IMR-90 (cell line): ENCODE data around the gene CCDC63. TPM values are rescaled to one million over a fixed set of nuclear protein-coding genes. Genes with fewer than 3 reads are reported as not detected.

Experiments used
- ATAC-seq: fragments of 200-7000 bp; cut with Tn5 transposase; 2 replicates; pipeline ENCODE4 v1.9.1; 2020; ENCODE audit warnings: low read depth, mild to moderate bottlenecking, moderate library complexity
- BruUV-seq: library from RNA; stranded (reverse); fragments of 400-500 nt; replicated peaks from 2 replicates; lab custom pipeline; 2021; lab: Mats Ljungman, UMichigan
- CTCF ChIA-PET: fragments of 300-600 bp; formaldehyde crosslinking; extraction: SDS; loops from one replicate; lab custom pipeline; 2021; ENCODE audit warnings: antibody characterized with exemption; lab: Yijun Ruan, JAX
- POLR2A ChIA-PET: fragments of 300-600 bp; sonication (Branson Sonifier 250); formaldehyde crosslinking; loops from one replicate; lab custom pipeline; 2022; ENCODE audit warnings: antibody characterized with exemption; ENCODE audit not compliant: unreplicated experiment; lab: Charles Lee
- DNase-seq: peaks from one replicate; pipeline ENCODE4 v3.0.0; 2013
- H2AFZ ChIP-seq: replicated peaks from 2 replicates; pipeline ENCODE3; 2013; ENCODE audit warnings: low read length, mild to moderate bottlenecking; ENCODE audit not compliant: poor library complexity
- H2AK5ac ChIP-seq: 2 replicates; pipeline ENCODE4 v1.6.1; 2013; ENCODE audit warnings: low read depth, low read length, inconsistent platforms
- H2AK9ac ChIP-seq: replicated peaks from 2 replicates; pipeline ENCODE3; 2013; ENCODE audit warnings: mild to moderate bottlenecking, low read depth, low read length, moderate library complexity; ENCODE audit not compliant: poor library complexity
- H2BK120ac ChIP-seq: 2 replicates; pipeline ENCODE4 v1.6.1; 2013; ENCODE audit warnings: low read depth, low read length, inconsistent platforms
- H2BK15ac ChIP-seq: 3 replicates; pipeline ENCODE4 v1.6.1; 2013; ENCODE audit warnings: low read depth, low read length, inconsistent platforms
- H2BK20ac ChIP-seq: 2 replicates; pipeline ENCODE4 v1.6.1; 2013; ENCODE audit warnings: low read depth, mild to moderate bottlenecking, inconsistent platforms, low read length, moderate library complexity
- H2BK5ac ChIP-seq: 2 replicates; pipeline ENCODE4 v1.6.1; 2013; ENCODE audit warnings: mild to moderate bottlenecking, low read depth, low read length, inconsistent platforms; ENCODE audit not compliant: poor library complexity, severe bottlenecking
- H3K14ac ChIP-seq: replicated peaks from 2 replicates; pipeline ENCODE4 v1.6.1; 2013; ENCODE audit warnings: low read depth, low read length, inconsistent platforms
- H3K18ac ChIP-seq: 2 replicates; pipeline ENCODE4 v1.6.1; 2013; ENCODE audit warnings: low read depth, low read length, control low read depth
- H3K23ac ChIP-seq: 2 replicates; pipeline ENCODE4 v1.6.1; 2013; ENCODE audit warnings: low read depth, low read length, inconsistent platforms
- H3K27ac ChIP-seq: 2 replicates; pipeline ENCODE4 v1.5.1; 2013; ENCODE audit warnings: mild to moderate bottlenecking, control low read depth, low read length; ENCODE audit not compliant: insufficient read depth
- H3K27me3 ChIP-seq: 2 replicates; pipeline ENCODE4 v1.6.1; 2013; ENCODE audit warnings: low read length; ENCODE audit not compliant: control insufficient read depth, insufficient read depth
- H3K36me3 ChIP-seq: 2 replicates; pipeline ENCODE4 v1.6.1; 2013; ENCODE audit warnings: low read length, mixed read lengths; ENCODE audit not compliant: control insufficient read depth, insufficient read depth
- H3K4ac ChIP-seq: 2 replicates; pipeline ENCODE4 v1.6.1; 2013; ENCODE audit warnings: low read depth, low read length, inconsistent platforms
- H3K4me1 ChIP-seq: 2 replicates; pipeline ENCODE4 v1.6.1; 2013; ENCODE audit warnings: low read length, mixed read lengths; ENCODE audit not compliant: control insufficient read depth, insufficient read depth
- H3K4me2 ChIP-seq: 2 replicates; pipeline ENCODE4 v1.6.1; 2013; ENCODE audit warnings: low read depth, mild to moderate bottlenecking, control low read depth, low read length, moderate library complexity
- H3K4me3 ChIP-seq: 2 replicates; pipeline ENCODE4 v1.5.1; 2013; ENCODE audit warnings: low read depth, mild to moderate bottlenecking, control low read depth, low read length, moderate library complexity; ENCODE audit not compliant: insufficient read depth
- H3K56ac ChIP-seq: 2 replicates; pipeline ENCODE4 v1.6.1; 2013; ENCODE audit warnings: low read length, inconsistent platforms; ENCODE audit not compliant: insufficient read depth; ENCODE audit errors: extremely low read depth
- H3K79me1 ChIP-seq, 2 experiments: 2 replicates each; pipeline ENCODE4 v1.6.1; 2013; ENCODE audit warnings: low read length in 2 of 2, inconsistent platforms in 1 of 2, low read depth in 1 of 2
- H3K9ac ChIP-seq: 2 replicates; pipeline ENCODE4 v1.6.1; 2013; ENCODE audit warnings: low read depth, low read length, control low read depth
- H3K9me1 ChIP-seq: 2 replicates; pipeline ENCODE4 v1.6.1; 2013; ENCODE audit warnings: low read length, inconsistent platforms; ENCODE audit not compliant: insufficient read depth
- H3K9me3 ChIP-seq: 2 replicates; pipeline ENCODE4 v1.6.1; 2013; ENCODE audit warnings: low read length; ENCODE audit not compliant: control insufficient read depth, insufficient read depth
- H4K20me1 ChIP-seq: 2 replicates; pipeline ENCODE4 v1.6.1; 2013; ENCODE audit warnings: low read length, inconsistent platforms; ENCODE audit not compliant: insufficient read depth
- H4K5ac ChIP-seq: 2 replicates; pipeline ENCODE4 v1.6.1; 2013; ENCODE audit warnings: mild to moderate bottlenecking, low read depth, low read length, control low read depth
- H4K8ac ChIP-seq, 2 experiments: 2 replicates each; pipeline ENCODE4 v1.6.1; 2013; ENCODE audit warnings: low read depth in 2 of 2, low read length in 2 of 2, control low read depth in 1 of 2, inconsistent platforms in 1 of 2
- H4K91ac ChIP-seq: 2 replicates; pipeline ENCODE4 v1.6.1; 2013; ENCODE audit warnings: low read depth, low read length, inconsistent platforms; ENCODE audit not compliant: insufficient read depth
- FOS ChIP-seq: fragments of 150-350 bp; IDR thresholded peaks from 2 replicates; pipeline ENCODE4 v1.6.1; 2016; ENCODE audit warnings: low read depth, low read length
- NFE2L2 ChIP-seq: fragments of 150-350 bp; IDR thresholded peaks from 2 replicates; pipeline ENCODE4 v1.6.1; 2016; ENCODE audit warnings: low read depth, mild to moderate bottlenecking, low read length
- RFX5 ChIP-seq: IDR thresholded peaks from 2 replicates; pipeline ENCODE4 v1.8.0; 2012; ENCODE audit warnings: low read depth, mild to moderate bottlenecking, low read length, moderate library complexity
- WGBS, 2 experiments: methylation state at CpG; one replicate each; pipeline versions ENCODE4 v1.1.5 to v1.1.7; 2013; ENCODE audit warnings: missing lambda C conversion rate in 2 of 2; ENCODE audit not compliant: insufficient read length in 1 of 2; ENCODE audit errors: extremely low coverage in 2 of 2; 5-methylcytosine and 5-hydroxymethylcytosine counted together
- dilution Hi-C: fragments of 300-500 bp; cut with HindIII; formaldehyde crosslinking; loops from one replicate; pipeline ENCODE4 v1.14.3; 2018; ENCODE audit warnings: low sequenced_read_pairs; ENCODE audit not compliant: unreplicated experiment
- in situ Hi-C: fragments of 300-500 bp; cut with MboI; formaldehyde crosslinking; loops from 3 replicates; pipeline ENCODE4 v1.14.3; 2019; ENCODE audit warnings: low sequenced_read_pairs, inconsistent platforms, mixed read lengths
- intact Hi-C: fragments of 100-400 bp; cut with micrococcal nuclease; formaldehyde crosslinking; loops from 2 replicates; pipeline ENCODE4 v1.10.0; 2022
- polyA plus RNA-seq, 3 experiments: library from polyadenylated mRNA; depleted of rRNA; stranded (reverse); fragments of >200 nt; gene quantifications; 2 replicates each; pipeline ENCODE4 v1.2.3, GENCODE V29; 2012; ENCODE audit warnings: low replicate concordance in 1 of 3
- total RNA-seq: library from RNA; depleted of rRNA; stranded (reverse); fragments of >200 nt; gene quantifications from 2 replicates; pipeline ENCODE4 v1.2.3, GENCODE V29; 2012
- TF ChIP-seq, protein P1 (sequence below): conservative IDR thresholded peaks from 2 replicates; pipeline ENCODE4 v1.5.1; 2012; ENCODE audit warnings: mild to moderate bottlenecking, low read depth, low read length, improper control_type of control experiment
- TF ChIP-seq, protein P2 (sequence below): fragments of 150-350 bp; IDR thresholded peaks from 2 replicates; pipeline ENCODE4 v1.6.1; 2016; ENCODE audit warnings: low read depth, mild to moderate bottlenecking, low read length, moderate library complexity, borderline replicate concordance

CCDC63 gene
- total and polyA plus RNA-seq, 2 of the 4 experiments (the other 2 are of a cell fraction): not detected

DNA sequence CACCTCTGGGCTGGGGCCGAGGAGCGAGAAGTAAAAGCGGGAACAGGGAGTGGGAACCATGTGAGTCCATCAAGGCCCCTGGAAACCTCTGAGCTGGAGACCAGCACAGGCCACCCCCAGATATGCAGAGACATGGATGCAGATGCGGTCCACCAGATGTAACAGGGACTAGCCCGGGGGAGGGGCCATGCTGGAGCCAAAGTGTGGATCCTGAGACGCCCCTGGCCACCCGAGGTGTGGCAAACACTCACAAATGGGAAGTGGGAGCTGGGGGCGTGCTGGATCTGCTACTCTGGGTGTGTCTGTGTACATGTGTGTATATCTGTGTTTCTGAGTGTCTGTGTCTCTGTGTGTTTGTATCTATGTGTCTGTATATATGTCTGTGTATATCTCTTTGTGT is 60.8 kb downstream of the CCDC63 start:
- H4K91ac ChIP-seq: no peak overlapping the region
- H2BK15ac ChIP-seq: no peak overlapping the region
- H2AK5ac ChIP-seq: no peak overlapping the region
- no peak overlapping the region for H3K14ac ChIP-seq
- BruUV-seq: no TSS peak
- H2BK5ac ChIP-seq: no peak overlapping the region
- no peak overlapping the region for H3K56ac ChIP-seq
- H3K4ac ChIP-seq: no peak overlapping the region
- no peaks in the 10 kb centered on the region for H3K4me1 ChIP-seq
- H3K79me1 ChIP-seq: no peaks in the 10 kb centered on the region
- WGBS, 2 experiments: 39% methylated on average over 4 of the region's 8 CpGs; no CpG with 5 or more reads in 1 of the 2 experiments
- CTCF ChIA-PET: no interaction called here
- H3K9me1 ChIP-seq: no peaks in the 10 kb centered on the region
- POLR2A ChIA-PET: no interaction called here
- no peak overlapping the region for H2AK9ac ChIP-seq
- no peak overlapping the region for H3K27ac ChIP-seq
- H3K27me3 ChIP-seq: peaks cover 4% of the 10 kb centered on the region
- no peaks in the 10 kb centered on the region for H3K36me3 ChIP-seq
- in situ Hi-C loops (no loop called here), dilution Hi-C loops (no loop called here), intact Hi-C loops (no loop called here)
- H4K8ac ChIP-seq: no peak overlapping the region
- no peak overlapping the region for H3K4me2 ChIP-seq
- no peak overlapping the region for H3K18ac ChIP-seq
- H3K4me3 ChIP-seq: no peak overlapping the region
- H2BK20ac ChIP-seq: no peak overlapping the region
- H3K23ac ChIP-seq: no peak overlapping the region
- H4K5ac ChIP-seq: no peak overlapping the region
- no peak overlapping the region for H3K9ac ChIP-seq
- H3K9me3 ChIP-seq: no peaks in the 10 kb centered on the region
- no peak for TF ChIP-seq FOS
- TF ChIP-seq RFX5: no peak
- TF ChIP-seq, protein P1, sequence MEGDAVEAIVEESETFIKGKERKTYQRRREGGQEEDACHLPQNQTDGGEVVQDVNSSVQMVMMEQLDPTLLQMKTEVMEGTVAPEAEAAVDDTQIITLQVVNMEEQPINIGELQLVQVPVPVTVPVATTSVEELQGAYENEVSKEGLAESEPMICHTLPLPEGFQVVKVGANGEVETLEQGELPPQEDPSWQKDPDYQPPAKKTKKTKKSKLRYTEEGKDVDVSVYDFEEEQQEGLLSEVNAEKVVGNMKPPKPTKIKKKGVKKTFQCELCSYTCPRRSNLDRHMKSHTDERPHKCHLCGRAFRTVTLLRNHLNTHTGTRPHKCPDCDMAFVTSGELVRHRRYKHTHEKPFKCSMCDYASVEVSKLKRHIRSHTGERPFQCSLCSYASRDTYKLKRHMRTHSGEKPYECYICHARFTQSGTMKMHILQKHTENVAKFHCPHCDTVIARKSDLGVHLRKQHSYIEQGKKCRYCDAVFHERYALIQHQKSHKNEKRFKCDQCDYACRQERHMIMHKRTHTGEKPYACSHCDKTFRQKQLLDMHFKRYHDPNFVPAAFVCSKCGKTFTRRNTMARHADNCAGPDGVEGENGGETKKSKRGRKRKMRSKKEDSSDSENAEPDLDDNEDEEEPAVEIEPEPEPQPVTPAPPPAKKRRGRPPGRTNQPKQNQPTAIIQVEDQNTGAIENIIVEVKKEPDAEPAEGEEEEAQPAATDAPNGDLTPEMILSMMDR: no peak
- TF ChIP-seq, protein P2, sequence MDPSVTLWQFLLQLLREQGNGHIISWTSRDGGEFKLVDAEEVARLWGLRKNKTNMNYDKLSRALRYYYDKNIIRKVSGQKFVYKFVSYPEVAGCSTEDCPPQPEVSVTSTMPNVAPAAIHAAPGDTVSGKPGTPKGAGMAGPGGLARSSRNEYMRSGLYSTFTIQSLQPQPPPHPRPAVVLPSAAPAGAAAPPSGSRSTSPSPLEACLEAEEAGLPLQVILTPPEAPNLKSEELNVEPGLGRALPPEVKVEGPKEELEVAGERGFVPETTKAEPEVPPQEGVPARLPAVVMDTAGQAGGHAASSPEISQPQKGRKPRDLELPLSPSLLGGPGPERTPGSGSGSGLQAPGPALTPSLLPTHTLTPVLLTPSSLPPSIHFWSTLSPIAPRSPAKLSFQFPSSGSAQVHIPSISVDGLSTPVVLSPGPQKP: no peak
- no peak for TF ChIP-seq NFE2L2
- DNase-seq (no peak), ATAC-seq (no peak)
- no peaks in the 10 kb centered on the region for H4K20me1 ChIP-seq
- no peak overlapping the region for H2AFZ ChIP-seq
- H2BK120ac ChIP-seq: no peak overlapping the region
